NOMO-1 treated with dmso at 0.1 percent for 144 hours (cell line): Measurements from ENCODE around the gene SYK.

Experiments used
- DNase-seq: peaks from one replicate; lab custom pipeline; 2025; ENCODE audit not compliant: unreplicated experiment; lab: John Stamatoyannopoulos, UW

The SYK gene

DNA sequence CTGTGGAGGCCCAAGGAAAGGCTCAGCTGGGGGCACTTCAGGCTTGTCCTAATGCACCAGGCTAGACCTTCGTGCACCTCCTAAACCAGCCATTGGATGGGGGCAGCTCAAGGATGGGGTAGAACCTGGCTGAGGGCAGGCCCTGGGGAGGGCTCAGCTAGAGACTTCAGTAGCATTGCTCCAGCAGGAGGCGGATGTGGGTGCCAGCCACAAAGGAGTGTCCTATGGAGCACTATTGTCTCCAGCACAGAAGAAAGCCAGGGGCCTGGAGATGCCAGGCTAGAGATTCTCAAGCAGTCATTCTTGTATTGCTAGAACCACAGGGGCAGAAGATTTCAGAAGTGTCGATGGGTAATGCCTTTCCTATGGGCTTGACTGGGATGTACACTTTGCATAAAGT, 131.8 kb downstream of the SYK start:
- no peak for DNase-seq

DNA sequence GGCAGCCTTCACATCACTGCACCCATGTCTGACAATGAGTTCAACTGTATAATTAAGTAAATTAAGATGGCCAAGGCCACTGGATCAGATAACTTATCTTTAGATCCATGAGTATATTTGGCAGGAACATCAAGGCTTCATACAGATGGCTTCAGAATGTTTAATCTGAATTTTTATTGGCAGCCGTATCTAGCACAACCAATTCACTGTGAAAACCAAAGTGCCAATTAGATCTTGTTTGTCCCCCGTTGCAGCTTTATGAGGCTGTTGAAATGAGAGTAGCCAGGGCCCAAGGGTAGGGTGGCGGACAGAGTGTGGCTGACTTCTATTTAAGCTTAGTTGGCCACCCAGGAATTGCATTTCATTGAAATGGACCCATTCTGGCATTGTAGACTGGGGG, 137.7 kb downstream of the SYK start:
- DNase-seq = no peak

DNA sequence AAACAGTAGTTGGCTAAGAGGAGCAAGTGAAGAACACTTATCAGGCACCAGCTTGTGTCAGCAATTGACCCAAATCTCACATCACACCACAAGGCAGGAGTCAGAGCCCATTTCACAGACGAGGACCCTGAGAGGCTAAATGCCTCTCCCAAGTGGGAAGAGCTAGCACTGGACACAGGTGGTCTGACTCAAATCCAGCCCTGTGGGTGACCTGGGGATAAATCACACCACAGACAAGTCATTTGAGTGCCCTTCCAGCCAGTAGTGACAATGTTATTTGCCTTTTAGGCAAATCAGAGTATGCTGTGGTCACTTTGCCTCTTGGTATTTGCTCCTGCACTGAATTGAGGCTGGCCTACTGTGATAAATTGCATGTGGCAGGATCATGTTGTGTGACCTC, 138.7 kb downstream of the SYK start:
- no peak for DNase-seq

DNA sequence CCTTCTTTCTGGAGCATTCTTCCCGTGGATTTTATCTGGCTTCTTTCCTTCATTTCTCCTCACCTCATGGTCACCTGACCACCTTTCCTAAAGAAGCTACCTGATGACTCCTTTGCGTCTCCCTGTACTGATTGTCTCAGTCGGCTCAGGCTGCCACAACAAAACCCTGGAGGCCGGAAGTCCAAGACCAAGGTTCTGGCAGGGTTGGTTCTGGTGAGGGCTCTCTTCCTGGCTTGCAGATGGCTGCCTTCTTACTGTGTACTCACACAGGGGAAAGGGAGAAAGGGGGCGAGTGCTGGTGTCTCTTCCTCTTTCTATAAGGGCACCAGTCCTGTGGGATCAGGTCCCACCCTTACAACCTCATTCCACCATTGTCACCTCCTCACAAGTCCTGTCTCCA, 140.0 kb downstream of the SYK start:
- no peak for DNase-seq

DNA sequence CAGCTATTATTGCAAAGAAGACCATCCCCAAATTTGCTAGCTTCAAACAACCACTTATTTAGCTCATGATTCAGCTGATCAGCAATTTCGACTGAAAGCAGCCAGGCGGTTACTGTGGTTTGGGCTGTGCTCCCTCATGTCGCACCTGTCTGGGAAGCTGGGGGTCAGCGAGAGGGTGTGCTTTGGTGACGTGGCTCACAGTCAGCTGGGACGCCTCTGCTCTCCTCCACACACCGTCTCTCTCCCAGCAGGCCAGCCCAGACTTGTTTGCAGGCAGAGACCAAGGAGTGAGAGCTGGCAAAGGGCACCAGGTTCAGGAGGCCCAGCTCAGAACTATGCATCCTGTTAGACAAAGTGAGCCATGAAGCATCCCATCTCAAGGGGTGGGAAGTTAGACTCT, 140.9 kb downstream of the SYK start:
- DNase-seq = no peak

DNA sequence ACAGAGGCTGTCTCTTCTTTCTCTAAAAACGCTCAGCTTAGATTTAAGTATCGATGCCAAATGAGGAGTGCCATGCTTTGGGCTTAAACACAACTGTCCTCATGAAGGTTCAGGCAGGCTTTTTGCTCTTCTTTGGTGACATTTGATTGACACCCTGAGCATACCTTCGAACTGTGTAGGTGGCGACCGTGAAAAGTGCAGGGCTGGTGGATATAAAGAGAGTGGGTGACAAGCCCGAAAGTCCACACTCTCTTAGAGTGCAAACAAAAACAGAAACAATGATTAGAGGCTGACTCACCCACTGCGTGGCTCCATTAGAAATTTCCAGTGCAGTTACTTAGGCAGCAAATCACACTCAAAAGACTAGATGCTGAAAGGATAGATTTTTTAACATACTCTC, 141.7 kb downstream of the SYK start:
- no peak for DNase-seq

DNA sequence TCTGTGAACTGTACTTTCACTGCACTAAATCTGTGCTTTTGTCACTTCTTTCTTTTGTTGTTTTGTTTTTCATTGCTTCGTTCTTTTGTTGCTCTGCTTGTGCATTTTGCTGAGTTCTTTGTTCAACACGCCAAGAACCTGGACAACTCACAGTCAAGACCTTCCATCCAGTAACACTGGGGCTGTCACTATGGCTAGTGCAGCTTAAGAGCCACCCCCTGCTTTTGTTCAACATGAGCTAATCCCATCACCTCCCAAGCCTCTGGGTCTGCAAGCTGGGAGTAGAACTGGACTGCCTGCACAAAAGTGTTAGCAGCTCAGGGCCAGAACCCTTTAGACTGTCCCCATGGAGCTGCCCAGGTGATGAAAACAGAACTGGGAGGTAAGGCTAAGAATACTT, 143.7 kb downstream of the SYK start:
- no peak for DNase-seq

DNA sequence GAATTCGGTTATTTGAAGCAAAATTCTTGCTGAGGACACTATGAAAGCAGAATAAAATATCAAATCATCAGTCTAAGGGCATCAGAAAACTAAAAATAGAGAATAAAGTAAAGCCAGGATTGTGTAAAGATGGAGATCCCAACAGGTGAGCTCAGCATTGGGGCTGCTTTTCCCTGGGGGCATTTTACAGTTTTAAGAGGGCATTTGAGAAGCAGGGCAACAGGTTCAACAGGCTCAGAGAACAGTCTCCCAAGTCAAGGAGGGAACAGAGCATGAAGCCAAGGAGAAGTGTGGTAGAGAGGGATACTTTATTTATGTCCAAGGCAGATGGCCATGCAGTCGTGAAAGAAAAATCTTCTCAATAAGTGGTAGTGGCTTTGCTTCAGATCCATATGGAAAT, 145.4 kb downstream of the SYK start:
- no peak for DNase-seq
